HG03175 (cell line): ENCODE results near the gene NAA15.
"Not testable (repeated sequence)": the region's sequence is repeated elsewhere in the genome, so short reads cannot be mapped to it uniquely, and the experiment has no call there.

Source experiments
- ATAC-seq: cut with Tn5 transposase; IDR thresholded peaks from one replicate; pipeline ENCODE4 v1.9.1; 2021; ENCODE audit warnings: mild to moderate bottlenecking, moderate library complexity; ENCODE audit not compliant: unreplicated experiment

The NAA15 gene

DNA sequence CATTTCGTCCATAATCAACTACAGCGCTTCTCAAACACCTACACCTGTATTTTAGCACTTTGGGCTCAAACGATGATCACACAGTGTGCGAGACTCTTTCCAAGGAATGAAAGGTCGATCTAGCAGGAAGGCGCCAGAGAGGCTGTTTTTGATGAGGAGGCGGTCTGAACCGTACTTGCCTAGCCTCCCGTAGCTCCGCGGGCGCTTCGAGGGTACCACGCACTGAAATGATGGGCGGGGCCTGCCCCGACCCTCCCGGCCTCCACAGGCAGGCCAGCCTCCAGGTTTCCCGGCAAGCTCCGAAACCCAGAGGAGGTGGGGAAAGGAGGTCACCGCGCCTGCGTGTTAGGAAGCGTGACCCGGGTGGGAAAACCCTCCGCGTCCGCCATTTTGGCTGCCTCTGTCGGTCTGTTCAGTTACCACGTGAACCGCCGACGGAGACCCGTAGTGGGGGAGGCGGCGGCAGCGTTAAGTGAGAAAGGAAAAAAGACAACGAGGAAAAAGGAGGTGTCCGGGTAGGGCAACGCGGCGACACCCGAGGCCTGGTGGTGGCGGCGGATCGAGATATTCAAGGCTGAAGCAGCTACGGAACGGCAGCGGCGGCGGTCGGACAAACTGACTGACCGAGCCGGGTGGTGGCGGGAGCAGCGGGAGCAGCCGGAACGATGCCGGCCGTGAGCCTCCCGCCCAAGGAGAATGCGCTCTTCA is at the start of gene NAA15:
Gene NAA15 (plus strand): TSS at position 393 of the 708 bp plus-strand sequence. CDS start 273 bp downstream, at position 666.
- ATAC-seq, result peak; percentile 80

DNA sequence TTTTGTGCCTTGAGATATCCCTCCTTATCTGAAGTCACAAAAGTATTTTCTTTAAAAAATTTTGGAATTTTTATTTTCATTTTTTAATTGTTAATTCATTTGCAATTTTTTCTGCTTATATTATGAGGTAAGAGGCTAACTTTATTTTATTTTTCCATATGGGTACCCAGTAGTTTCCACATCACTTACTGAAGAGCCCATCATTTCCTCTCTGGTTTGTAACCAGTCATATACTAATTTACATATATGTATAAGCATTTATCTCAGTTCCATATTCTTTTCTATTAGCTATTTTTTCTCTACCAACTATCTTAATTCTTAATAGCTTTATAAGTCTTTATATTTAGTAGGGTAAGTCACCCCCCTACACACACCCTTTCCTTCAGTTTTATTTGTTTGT is 48.3 kb upstream of the NAA15 start:
- ATAC-seq, result no peak

DNA sequence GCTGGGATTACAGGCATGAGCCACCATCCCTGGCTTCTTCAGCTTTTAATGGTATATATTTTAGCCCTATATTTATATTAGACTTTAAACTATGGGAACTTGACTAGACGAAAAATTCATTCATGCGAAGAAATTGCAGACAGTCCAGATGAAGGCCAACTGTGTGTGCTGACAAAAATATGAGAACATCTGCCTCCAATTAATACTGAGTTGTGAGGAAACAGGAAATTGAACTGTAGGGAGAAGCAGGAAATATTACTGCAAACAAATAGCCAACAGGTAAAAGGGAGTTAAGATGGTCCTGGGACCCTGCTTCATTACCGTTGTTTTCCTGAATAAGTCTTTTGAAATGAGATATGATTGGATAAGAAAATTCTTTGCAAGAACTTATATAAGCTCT is 47.6 kb upstream of the NAA15 start:
- ATAC-seq, result no peak

DNA sequence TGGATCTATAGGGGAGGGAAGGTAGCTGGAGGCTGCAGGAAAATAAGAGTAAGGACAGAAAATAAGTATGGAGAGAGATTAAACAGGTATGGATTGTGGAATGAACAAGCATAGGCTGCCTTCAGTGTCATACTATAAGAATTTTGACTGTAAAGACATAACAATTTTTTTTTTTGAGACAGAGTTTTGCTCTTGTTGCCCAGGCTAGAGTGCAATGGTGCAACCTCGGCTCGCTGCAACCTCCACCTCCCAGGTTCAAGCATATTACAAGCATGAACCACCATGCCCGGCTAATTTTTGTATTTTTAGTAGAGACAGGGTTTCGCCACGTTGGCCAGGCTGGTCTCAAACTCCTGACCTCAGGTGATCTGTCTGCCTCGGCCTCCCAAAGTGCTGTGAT is 45.7 kb upstream of the NAA15 start:
- not testable (repeated sequence) for ATAC-seq

DNA sequence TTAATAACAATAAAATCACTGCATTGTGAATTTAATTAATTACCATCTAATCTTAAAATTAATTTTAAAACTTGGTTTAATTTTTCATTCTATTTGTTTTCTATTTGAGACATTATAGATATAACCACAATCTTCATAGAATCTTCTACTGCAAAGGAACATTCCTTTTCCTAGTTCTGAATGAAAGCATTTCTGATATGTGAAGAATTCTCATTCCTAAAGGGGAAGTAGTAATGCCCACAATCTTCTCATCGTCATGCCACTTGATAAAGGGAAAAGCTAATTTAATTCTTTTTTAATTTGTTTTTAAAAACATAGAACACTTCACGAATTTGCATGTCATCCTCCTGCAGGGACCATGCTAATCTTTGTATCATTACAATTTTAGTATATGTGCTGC is 45.0 kb upstream of the NAA15 start:
- no peak for ATAC-seq

DNA sequence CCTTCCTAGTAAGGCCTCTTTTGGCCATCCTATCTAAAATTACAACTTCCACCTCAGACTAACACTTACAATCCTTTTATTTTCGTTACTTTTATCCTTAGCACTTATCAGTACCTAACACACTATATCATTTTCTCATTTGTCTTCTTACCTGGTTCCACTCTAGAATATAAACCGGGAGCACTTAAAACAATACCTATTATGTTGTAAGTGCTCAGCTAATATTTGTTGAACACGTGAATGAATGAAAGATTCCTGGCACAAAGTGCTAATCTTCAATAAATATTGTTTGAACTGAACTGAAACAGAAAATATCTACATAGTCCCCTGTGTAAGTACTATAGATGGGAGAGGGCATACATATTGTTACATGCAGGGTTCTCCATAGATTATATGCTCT is 35.7 kb upstream of the NAA15 start:
- ATAC-seq, result no peak

DNA sequence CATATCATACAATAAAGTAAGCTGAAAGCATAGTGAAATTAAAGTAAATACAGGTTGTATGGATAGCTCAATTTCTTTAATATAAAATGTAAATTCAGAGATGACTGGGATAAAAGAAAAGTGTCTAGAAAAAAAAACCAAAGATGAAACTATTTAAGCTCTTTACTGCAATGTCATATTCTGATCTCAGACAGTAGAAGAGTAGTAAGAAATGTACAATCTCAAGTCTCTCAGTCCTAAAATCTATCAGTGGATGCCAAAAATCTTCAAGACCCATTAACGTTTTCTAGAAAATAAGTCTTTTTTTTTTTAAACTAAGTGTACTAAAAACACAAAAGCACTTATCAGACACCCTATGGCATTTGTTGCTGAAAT is 35.1 kb upstream of the NAA15 start:
- ATAC-seq, result no peak

DNA sequence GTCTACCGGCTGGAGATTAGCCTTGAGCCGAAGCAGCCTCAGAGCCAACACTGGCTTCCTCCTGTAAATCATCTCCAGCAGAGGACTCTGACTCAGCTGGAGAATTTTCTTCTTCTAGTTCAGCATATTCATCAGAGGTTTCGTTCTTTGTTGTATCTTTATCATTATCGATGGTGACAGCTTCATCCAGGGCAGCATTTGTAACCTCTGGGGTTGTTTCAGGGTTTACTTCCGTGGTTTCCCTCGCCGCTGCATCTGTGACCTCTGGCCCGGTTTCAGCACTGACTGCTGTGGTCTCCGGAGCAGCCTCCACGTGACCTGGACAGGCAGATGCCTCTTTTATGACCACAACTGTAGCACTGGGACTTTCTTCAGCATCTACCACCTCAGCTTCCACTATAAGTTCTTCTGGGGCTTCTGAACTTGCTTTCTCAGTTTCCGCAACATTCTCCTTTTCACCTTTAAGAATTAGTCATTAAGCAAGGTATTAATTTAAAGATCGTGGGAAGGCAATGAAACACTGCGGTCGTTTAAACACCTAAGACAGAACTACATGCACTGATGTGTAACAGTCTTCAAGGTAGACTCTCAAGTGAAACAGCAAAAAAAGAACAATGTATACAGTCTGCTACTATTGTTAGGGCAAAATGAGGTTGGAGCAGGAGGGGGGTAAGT is 34.6 kb upstream of the NAA15 start:
- peak; percentile 97 for ATAC-seq

DNA sequence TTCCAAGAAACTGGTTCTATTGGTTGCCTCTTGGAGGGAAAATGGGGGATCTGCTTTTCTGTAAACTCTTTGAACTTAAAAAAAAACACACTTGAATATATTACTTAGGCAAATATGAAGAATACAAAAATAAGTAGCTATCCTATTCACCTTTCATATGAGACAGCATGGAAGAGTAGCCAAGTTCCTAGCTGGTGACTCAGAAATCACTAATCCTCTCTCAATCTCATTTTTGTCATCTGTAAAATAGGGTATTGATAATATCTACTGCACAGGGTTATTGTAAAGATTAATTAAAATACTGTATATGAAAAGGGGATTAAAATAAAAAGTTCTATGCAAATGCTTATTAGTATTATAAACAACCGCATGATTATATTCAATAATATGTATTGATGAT is 34.0 kb upstream of the NAA15 start:
- ATAC-seq, result no peak

DNA sequence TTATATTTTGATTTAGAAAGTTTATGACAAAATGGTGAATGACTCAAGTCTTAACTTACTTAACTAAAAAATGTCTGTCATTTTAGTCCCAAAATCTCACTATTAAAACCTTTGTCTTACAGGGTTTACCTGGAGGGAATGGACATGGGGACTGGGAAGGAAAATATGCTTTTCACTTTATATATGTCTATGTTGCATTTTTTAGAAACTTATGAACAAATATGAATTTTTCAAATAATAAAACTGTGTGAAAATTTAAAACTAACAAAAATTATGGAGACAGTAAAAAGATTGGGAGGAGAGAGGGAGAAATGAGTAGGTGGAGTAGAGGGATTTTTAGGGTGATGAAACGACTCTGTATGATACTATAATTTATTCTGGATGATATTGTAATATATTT is 27.5 kb upstream of the NAA15 start:
- ATAC-seq, result no peak

DNA sequence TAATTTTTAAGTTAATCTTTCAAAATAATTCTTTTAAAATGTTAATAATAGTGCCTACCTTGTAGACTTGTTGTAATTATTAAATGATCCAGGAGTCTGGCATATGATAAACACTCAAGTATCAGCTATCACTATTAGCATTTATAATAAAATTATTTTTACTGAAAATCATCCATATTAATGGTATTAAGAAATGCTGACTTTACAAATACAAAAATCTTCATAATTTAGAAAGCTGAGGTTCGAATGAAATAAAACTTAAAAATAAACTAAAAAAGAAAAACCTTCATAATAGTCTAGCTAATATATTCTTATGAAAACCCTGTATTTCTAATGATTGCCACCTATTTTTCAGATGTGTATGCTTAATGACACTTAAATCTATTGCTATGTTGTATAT is 26.5 kb upstream of the NAA15 start:
- no peak for ATAC-seq

DNA sequence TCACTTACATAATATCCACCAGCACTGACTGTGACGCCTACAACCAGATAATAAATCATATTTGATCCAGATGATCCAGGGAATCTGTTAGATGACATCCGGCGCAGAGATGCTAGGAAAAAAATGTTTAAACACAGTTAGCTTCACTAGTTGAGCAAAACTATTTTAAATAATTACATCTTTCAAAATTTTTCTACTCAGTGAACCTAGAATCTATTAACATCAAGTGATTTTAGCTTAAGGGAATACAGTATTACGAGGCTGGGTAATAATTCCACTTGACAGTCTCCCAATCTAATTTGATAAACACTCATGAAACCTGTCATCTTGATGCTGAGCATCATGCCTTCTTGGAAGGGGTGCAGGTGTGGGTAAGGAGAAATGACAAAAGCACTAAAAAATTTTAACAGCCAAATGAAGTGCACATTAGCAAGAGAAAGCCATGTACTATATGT is 26.0 kb upstream of the NAA15 start:
- no peak for ATAC-seq

DNA sequence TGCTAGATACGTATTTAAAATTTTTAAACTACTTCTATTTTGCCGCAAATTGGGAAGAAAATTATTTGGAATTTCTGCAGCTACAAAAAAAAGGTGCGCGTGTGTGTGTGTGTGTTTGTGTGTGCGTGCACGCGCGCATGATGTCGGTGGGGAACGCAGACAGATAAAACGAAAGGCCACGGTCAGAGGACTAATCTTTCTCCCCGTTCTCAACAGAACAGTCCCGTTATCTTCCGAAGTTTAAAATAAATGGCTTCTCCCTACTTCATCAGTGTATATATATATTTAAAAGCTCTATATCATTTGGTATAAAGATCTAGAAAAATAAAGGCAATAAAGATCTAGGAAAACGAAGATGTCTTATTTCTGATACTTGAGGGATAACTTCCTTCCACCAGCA is 22.8 kb upstream of the NAA15 start:
- ATAC-seq, result no peak

DNA sequence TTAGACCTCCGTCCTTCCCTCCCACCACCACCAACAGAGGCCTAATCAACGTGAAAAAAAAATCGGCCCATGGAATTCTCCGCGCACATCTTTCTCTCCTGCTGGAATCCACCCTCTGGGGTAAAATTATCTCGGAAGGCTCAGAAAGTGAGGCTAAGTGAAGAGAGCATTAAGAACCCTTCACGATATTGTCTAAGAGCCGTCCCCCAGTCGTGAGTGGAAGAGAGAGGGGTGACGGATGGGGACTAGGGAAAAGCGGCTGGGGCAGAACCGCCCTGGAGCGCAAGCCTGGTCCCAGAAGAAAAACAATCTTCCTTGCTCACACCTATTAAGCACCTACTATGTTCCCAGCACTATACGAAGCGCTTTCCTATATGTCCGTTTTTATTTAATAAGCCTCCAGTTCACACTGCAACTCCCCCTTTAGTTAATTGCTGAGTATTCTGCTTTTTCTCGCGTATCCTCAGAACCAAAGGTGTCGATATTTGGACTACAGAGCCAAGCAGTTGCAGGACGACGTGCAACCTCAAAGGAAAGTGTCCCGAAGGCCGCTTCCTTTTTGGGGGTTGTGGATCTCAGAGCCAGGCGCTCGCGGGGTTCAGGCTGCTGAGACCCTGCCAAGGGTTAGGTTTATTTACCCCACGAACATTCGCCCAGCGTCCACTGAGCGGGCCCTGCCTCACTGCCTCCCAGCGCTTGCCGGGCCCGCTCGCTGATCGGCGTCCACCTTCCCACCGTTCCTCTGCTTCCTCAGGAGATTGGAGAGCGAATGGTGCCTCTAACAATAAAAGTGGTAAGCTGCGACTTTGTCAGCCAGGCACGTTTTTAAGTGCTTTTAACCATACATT is 22.2 kb upstream of the NAA15 start:
- no peak for ATAC-seq

DNA sequence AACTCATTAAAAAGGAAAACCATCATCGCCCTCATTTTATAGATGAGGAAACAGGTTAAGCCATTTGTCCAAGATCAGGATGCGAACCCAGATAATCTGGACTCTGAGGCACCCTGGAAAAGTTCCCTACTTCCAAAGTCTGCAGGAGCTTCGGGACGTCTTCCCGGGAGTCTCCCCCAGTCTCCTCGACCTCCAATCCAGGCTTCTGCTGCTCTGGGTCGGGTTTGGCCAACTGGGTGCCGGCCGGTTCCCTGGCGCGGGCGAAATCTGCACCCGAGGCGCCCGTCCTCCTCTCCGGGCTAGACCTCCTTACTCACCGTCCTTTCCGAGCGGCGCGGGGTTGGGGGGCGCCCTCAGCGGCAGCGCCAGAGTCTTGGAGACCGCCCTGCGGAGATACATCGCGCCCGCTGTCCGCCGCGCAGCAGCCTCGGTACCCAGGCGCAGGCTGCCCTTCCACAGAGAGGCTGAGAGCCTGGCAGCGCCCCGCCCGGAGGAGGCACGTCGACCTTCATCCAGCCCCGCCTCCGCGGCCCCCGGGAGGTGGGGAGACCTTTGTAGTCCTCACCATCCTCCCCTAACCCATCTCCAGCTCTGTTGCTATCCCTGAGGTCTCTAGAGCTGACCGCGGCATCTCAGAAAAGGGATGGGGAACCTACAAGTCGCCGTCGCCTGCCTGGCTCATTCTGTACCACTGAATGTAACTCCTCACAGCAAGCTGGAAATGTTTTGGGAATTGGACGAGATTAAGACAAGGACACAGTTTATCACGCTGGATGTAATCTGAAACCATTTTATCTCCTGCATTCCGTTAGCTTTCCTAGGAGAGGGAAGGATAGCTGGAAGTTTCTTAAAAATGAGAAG is 21.3 kb upstream of the NAA15 start, which contains the start of gene MGARP:
Gene MGARP (minus strand): TSS at position 466 of the 861 bp plus-strand sequence. CDS start 67 bp downstream, at position 399.
- no peak for ATAC-seq

DNA sequence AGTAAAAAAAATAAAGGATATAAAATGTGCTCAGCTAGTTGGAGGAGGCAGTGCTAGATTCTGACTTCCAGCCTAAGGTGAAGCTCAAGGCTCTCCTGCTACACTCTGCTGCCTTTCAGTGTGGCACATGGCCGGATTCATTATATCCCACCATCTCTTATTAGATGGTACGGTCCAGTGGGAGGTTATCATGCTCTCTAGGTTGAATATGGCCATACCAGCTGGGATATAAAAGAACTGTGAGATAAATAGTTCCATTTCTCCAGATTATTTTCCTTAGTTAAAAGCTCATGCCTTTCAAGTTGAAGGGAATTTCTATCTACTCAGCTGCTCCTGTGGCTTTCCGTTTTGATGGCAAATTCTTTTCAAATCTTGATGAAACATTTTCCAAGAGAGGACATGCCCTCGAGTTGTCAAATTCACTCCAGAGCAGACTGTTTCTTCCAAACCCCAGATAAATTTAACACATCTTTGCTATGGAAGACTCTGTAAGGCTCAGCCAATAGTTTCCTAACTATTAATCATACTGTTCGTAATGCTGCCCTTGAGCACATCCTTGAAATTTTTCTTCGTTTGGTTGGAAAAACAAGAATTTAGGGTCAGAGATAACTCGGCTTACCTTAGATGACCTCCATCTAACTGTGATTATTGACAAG is 19.1 kb upstream of the NAA15 start:
- no peak for ATAC-seq

DNA sequence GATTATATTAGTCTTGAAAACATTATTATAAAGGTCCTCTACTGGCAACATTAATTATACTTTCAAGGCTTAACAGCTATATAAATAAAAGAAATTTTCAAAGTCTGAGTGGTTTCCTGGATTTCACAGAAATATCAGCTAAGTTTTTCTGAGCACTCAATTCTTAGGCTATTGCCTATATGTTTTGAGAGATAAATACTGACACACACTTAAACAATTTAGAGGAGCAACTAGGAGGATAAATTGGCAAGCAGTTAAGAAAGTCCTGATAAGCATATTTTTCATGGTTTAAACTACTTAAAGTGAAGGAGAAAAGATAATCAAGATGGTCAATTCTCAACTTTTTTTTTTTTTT is 18.6 kb upstream of the NAA15 start:
- ATAC-seq, result no peak

DNA sequence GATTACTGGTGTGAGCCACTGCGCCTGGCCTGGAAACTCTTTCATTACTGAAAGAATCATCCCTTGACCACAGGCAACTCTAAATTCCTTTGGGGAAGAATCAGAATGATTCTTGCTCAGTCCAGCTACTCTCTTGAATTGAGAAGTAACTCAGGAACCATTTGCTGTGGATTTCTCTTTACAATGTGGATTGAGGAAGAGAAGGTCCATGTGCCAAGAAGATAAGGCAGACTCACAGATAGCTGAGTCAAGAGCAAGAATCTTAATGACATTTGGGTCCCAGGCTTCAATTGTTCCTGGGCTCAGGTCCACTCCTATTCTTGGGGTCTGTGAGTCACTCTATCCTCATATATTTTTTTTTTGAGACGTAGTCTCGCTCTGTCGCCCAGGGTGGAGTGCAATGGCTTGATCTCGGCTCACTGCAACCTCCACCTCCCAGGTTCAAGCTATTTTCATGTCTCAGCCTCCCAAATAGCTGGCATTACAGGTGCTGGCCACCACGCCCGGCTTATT is 15.1 kb upstream of the NAA15 start:
- no peak for ATAC-seq

DNA sequence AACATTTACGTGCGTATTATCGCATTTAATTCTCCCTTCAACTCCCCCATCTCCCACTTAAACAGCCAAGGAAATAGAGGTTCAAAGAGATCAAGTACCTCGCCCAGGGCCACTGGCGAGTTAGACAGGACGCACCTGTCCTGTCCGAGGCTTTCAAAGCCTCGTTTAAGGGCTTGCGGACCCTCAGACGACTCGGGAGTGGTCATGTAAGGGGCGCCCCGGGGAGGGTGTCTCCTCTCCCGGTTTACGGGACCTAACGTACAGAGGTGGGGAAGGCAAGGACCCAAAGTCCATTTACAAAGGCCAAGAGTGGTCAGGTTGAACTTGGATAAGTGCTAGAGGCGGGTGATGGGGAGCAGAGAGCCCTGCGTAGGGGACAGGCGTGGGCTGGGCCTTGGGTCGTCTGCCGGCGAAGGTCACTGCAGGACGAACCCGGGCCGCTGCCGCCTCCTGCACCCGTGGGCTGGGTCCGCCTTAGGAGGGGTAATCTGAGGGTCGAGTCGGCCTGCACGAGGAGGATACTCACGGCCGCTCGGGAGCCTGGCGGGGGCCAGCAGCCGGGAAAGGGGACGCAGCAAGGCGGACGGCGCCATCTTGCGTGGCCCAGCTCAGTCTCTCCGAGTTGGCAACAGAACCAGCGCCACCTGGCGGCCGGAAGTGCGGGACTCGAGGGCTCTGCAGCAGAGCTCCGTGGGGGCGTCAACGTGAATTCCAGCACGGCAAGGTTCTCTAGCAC is 5.9 kb upstream of the NAA15 start:
- peak; percentile 94 for ATAC-seq
